ELR (cell line): ENCODE measurements around the gene LRRC30.
"Not testable (repeated sequence)": the region's sequence is repeated elsewhere in the genome, so short reads cannot be mapped to it uniquely, and the experiment has no call there.

Experiments
- DNase-seq: peaks from one replicate; pipeline ENCODE4 v3.0.0-alpha.2; 2015; ENCODE audit warnings: low read depth

Gene LRRC30

GRCh38 chr18:7230626-7231349 is at the start of gene LRRC30:
LRRC30 (plus strand) TSS chr18:7231089; CDS start chr18:7231139, 50 bp downstream.
- no peak for DNase-seq

GRCh38 chr18:7185701-7186100 is 45.2 kb upstream of the LRRC30 start:
- DNase-seq: no peak

- no peak for DNase-seq
Observed at GRCh38 chr18:7190547-7191156, 40.2 kb upstream of the LRRC30 start.

- no peak for DNase-seq
Observed at GRCh38 chr18:7191736-7192135, 39.2 kb upstream of the LRRC30 start.

GRCh38 chr18:7195266-7195665 is 35.6 kb upstream of the LRRC30 start:
- no peak for DNase-seq

- no peak for DNase-seq
Observed at GRCh38 chr18:7196421-7196820, 34.5 kb upstream of the LRRC30 start.

GRCh38 chr18:7197854-7198253 is 33.0 kb upstream of the LRRC30 start:
- DNase-seq: no peak

- DNase-seq: no peak
Observed at GRCh38 chr18:7198326-7198725, 32.6 kb upstream of the LRRC30 start.

- no peak for DNase-seq
Observed at GRCh38 chr18:7201096-7201495, 29.8 kb upstream of the LRRC30 start.

GRCh38 chr18:7202169-7202568 is 28.7 kb upstream of the LRRC30 start:
- no peak for DNase-seq

- DNase-seq: not testable (repeated sequence)
Observed at GRCh38 chr18:7203601-7204000, 27.3 kb upstream of the LRRC30 start.

GRCh38 chr18:7205346-7205745 is 25.5 kb upstream of the LRRC30 start:
- DNase-seq: no peak

- no peak for DNase-seq
Observed at GRCh38 chr18:7206217-7206616, 24.7 kb upstream of the LRRC30 start.

- no peak for DNase-seq
Observed at GRCh38 chr18:7207366-7207915, 23.4 kb upstream of the LRRC30 start.

GRCh38 chr18:7221424-7222155 is 9.3 kb upstream of the LRRC30 start:
- peak; percentile 73 for DNase-seq

GRCh38 chr18:7224198-7224597 is 6.7 kb upstream of the LRRC30 start:
- no peak for DNase-seq

GRCh38 chr18:7232218-7232617 is 1.3 kb downstream of the LRRC30 start:
- DNase-seq: no peak

- no peak for DNase-seq
Observed at GRCh38 chr18:7233134-7233810, 2.4 kb downstream of the LRRC30 start.

GRCh38 chr18:7234091-7234490 is 3.2 kb downstream of the LRRC30 start:
- no peak for DNase-seq

GRCh38 chr18:7234956-7235355 is 4.1 kb downstream of the LRRC30 start:
- DNase-seq: no peak

- no peak for DNase-seq
Observed at GRCh38 chr18:7236072-7236471, 5.2 kb downstream of the LRRC30 start.

- no peak for DNase-seq
Observed at GRCh38 chr18:7236933-7237332, 6.0 kb downstream of the LRRC30 start.
